Hepatocyte (in vitro differentiated cells): ENCODE results near the gene RNF130.

ENCODE experiments used
- CTCF ChIP-seq: fragments of 200-600 bp; sonication (generic); IDR thresholded peaks from 2 replicates; pipeline ENCODE4 v1.5.1; 2016; ENCODE audit warnings: antibody characterized with exemption, mild to moderate bottlenecking; ENCODE audit not compliant: poor library complexity
- EZH2 ChIP-seq: fragments of 200-600 bp; sonication (generic); IDR thresholded peaks from 2 replicates; pipeline ENCODE4 v1.6.1; 2016; ENCODE audit warnings: antibody characterized with exemption, mild to moderate bottlenecking, borderline replicate concordance

- TF ChIP-seq EZH2 (no peak), CTCF (no peak)
Measured at GRCh38 chr5:179923436-179923835, 148.1 kb downstream of the RNF130 start.
